Measurements from ENCODE around the gene PCDH9.

The PCDH9 gene

DNA sequence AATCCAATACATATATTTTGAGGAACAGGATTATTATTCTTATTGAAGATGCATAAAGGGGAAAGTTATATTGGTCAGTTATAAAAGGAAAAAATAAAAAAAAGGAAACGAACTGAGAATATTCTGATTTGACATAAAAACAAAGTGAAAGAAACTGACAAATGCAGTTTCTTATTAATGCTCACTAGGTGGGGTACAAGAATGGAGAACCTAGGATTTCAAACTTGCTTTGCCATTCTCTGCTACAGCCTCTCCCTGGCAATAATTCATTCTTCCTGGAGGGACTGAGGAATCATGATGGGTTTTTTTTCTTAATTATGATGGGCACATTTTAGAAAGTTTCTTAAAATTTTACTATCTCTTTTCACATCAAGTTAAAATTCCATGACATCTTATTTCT, 154.9 kb downstream of the PCDH9 start:
- no peak for DNase-seq (ENCODE audit: low read depth, low spot score)
- Histone ChIP-seq H3K36me3 (ENCODE audit: control insufficient read depth, insufficient read depth, low read length) (no peaks in the 10 kb centered on the region), H3K27me3 (ENCODE audit: control insufficient read depth, insufficient read depth, low read length) (no peaks in the 10 kb centered on the region), H3K9me3 (ENCODE audit: control insufficient read depth, insufficient read depth, low read length) (no peaks in the 10 kb centered on the region), H3K4me3 (ENCODE audit: low read length) (no peak overlapping the region), H3K27ac (ENCODE audit: low read length) (no peak overlapping the region), H3K4me1 (ENCODE audit: control insufficient read depth, insufficient read depth, low read length) (no peaks in the 10 kb centered on the region)
- WGBS (ENCODE audit: insufficient coverage, insufficient read length) = no CpG with 5 or more reads among the region's 1 CpG

DNA sequence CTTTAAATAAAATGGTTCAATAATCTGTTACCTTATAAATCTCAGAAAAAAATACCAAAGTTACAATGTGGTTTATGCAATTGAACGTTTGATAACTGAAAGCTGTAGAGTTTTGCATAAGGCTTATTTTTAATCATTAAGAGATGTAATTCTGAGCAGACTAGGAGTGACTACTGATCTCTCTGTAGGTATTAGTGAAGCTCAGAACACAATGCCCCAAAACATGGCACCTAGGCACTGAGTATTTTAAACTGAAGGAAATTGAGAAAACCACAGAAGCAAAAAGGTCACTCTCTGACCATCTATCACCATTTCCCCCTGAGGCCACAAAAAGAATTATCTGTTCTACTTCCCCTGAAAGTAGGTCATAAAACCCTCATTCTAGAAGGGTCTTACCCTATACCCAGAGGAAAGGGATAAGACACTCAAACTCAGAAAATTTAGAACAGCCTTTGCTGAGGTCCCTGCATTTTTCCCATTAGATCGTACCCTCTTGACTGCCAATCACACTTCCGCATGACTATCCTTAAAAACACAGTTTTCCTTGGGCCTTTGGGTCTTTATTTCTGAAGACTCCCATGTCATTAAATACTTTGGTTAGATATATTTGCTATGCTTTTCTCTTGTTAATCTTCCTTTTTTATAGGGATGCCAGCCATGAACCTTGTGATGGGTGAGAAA, 158.1 kb downstream of the PCDH9 start:
- H3K4me1 ChIP-seq (ENCODE audit: control insufficient read depth, insufficient read depth, low read length) = no peaks in the 10 kb centered on the region
- no peaks in the 10 kb centered on the region for H3K9me3 ChIP-seq (ENCODE audit: control insufficient read depth, insufficient read depth, low read length)
- H3K4me3 ChIP-seq (ENCODE audit: low read length) = no peak overlapping the region
- H3K36me3 ChIP-seq (ENCODE audit: control insufficient read depth, insufficient read depth, low read length) = no peaks in the 10 kb centered on the region
- no peaks in the 10 kb centered on the region for H3K27me3 ChIP-seq (ENCODE audit: control insufficient read depth, insufficient read depth, low read length)
- no CpG with 5 or more reads among the region's 3 CpGs for WGBS (ENCODE audit: insufficient coverage, insufficient read length)
- H3K27ac ChIP-seq (ENCODE audit: low read length) = no peak overlapping the region
- DNase-seq (ENCODE audit: low read depth, low spot score) = no peak

DNA sequence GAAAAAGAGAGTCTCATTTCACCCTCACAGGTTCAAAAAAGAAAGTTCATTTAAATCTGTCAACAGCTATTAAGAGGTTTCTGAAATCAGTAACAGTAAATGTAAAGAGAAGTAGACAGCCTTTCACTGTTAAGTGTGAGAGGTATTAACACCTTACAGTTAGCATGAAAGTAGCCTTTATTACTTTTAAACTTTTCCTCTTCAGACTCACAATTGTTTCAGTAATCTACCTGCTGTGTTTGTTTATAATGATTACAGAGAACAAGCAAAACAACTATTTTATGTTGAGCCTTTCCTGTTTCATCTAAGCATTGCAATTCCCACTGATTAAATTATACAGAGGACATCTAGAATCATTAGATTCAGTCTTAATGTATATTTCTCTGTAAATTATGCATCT, 159.8 kb downstream of the PCDH9 start:
- Histone ChIP-seq H3K4me1 (ENCODE audit: control insufficient read depth, insufficient read depth, low read length) (no peaks in the 10 kb centered on the region), H3K36me3 (ENCODE audit: control insufficient read depth, insufficient read depth, low read length) (no peaks in the 10 kb centered on the region), H3K4me3 (ENCODE audit: low read length) (no peak overlapping the region), H3K9me3 (ENCODE audit: control insufficient read depth, insufficient read depth, low read length) (no peaks in the 10 kb centered on the region), H3K27ac (ENCODE audit: low read length) (no peak overlapping the region), H3K27me3 (ENCODE audit: control insufficient read depth, insufficient read depth, low read length) (no peaks in the 10 kb centered on the region)
- DNase-seq (ENCODE audit: low read depth, low spot score) = no peak

DNA sequence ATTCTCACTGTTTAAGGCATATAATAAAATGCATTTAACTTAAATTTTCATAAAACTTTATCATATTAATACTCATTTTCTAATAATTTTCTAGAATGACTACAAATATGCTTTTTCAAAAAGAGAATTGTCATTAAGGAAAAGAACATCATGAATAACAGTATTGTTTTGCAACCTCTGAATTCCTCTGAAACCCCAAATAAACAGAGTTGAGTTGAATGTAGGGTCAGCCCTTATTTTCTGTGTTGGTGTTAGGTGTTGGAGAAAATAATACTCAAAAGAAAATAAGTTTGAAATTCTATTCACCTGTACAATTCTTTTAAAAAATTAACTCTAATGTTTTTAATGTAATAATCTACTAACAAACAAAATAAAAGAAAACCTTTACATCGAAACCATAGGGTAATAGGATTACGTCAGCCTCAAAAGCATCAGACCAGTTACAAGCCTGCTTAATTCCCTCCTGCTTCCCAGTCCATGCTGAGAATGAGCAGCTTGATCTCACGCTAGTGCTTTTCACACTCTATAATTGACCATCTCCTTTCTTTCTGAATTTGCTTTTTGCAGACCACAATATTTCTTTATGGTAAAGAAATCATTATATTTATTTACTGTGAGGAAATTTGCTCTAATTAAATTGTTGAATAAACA, 160.9 kb downstream of the PCDH9 start:
- DNase-seq (ENCODE audit: low read depth, low spot score) = no peak
- WGBS (ENCODE audit: insufficient coverage, insufficient read length) = no CpG with 5 or more reads among the region's 3 CpGs

GRCh38 chr13:67064920-67065319, 165.2 kb downstream of the PCDH9 start:
- no CpG with 5 or more reads among the region's 2 CpGs for whole genome bisulfite sequencing (ENCODE audit: insufficient coverage, insufficient read length)

More for the DNA sequence above, 160.9 kb downstream of the PCDH9 start:
- Histone ChIP-seq H3K27me3 (ENCODE audit: control insufficient read depth, insufficient read depth, low read length) (no peaks in the 10 kb centered on the region), H3K4me3 (ENCODE audit: low read length) (no peak overlapping the region), H3K4me1 (ENCODE audit: control insufficient read depth, insufficient read depth, low read length) (no peaks in the 10 kb centered on the region), H3K27ac (ENCODE audit: low read length) (no peak overlapping the region), H3K9me3 (ENCODE audit: control insufficient read depth, insufficient read depth, low read length) (no peaks in the 10 kb centered on the region), H3K36me3 (ENCODE audit: control insufficient read depth, insufficient read depth, low read length) (no peaks in the 10 kb centered on the region)

GRCh38 chr13:67063036-67063435, 167.1 kb downstream of the PCDH9 start:
- Histone ChIP-seq H3K4me3 (ENCODE audit: low read length) (no peak overlapping the region), H3K4me1 (ENCODE audit: control insufficient read depth, insufficient read depth, low read length) (no peaks in the 10 kb centered on the region), H3K36me3 (ENCODE audit: control insufficient read depth, insufficient read depth, low read length) (no peaks in the 10 kb centered on the region), H3K9me3 (ENCODE audit: control insufficient read depth, insufficient read depth, low read length) (no peaks in the 10 kb centered on the region), H3K27me3 (ENCODE audit: control insufficient read depth, insufficient read depth, low read length) (no peaks in the 10 kb centered on the region), H3K27ac (ENCODE audit: low read length) (no peak overlapping the region)
- no CpG with 5 or more reads among the region's 3 CpGs for WGBS (ENCODE audit: insufficient coverage, insufficient read length)
- no peak for DNase-seq (ENCODE audit: low read depth, low spot score)

More at GRCh38 chr13:67064920-67065319, 165.2 kb downstream of the PCDH9 start:
- Histone ChIP-seq H3K9me3 (ENCODE audit: control insufficient read depth, insufficient read depth, low read length) (no peaks in the 10 kb centered on the region), H3K36me3 (ENCODE audit: control insufficient read depth, insufficient read depth, low read length) (no peaks in the 10 kb centered on the region), H3K27me3 (ENCODE audit: control insufficient read depth, insufficient read depth, low read length) (no peaks in the 10 kb centered on the region), H3K4me3 (ENCODE audit: low read length) (no peak overlapping the region), H3K27ac (ENCODE audit: low read length) (no peak overlapping the region), H3K4me1 (ENCODE audit: control insufficient read depth, insufficient read depth, low read length) (no peaks in the 10 kb centered on the region)
- no peak for DNase-seq (ENCODE audit: low read depth, low spot score)

GRCh38 chr13:67062160-67062559, 168.0 kb downstream of the PCDH9 start:
- no peak overlapping the region for H3K27ac ChIP-seq (ENCODE audit: low read length)
- no peaks in the 10 kb centered on the region for H3K36me3 ChIP-seq (ENCODE audit: control insufficient read depth, insufficient read depth, low read length)
- no peak for DNase-seq (ENCODE audit: low read depth, low spot score)
- H3K4me3 ChIP-seq (ENCODE audit: low read length) = no peak overlapping the region
- H3K4me1 ChIP-seq (ENCODE audit: control insufficient read depth, insufficient read depth, low read length) = no peaks in the 10 kb centered on the region
- no peaks in the 10 kb centered on the region for H3K27me3 ChIP-seq (ENCODE audit: control insufficient read depth, insufficient read depth, low read length)
- no peaks in the 10 kb centered on the region for H3K9me3 ChIP-seq (ENCODE audit: control insufficient read depth, insufficient read depth, low read length)

DNA sequence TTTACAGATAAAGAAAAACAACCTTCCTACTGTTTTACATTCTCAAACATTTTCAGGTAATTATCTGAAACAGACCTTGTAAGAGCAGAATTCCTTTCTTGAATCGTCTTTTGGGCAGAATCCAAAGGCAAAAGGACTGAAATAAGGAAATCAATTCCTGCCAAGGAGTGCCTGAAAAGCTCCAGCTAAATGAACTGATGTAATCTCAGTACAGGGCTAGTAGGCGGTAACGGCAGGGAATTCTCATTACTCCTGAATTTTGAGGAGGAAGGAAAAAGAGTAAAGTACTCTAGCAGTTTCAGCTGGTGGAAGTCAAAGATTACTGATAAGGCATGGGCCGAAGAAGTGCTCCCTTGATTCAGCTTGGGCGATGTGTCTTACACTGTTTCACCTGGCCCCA, 168.4 kb downstream of the PCDH9 start:
- Histone ChIP-seq H3K27ac (ENCODE audit: low read length) (no peak overlapping the region), H3K4me1 (ENCODE audit: control insufficient read depth, insufficient read depth, low read length) (no peaks in the 10 kb centered on the region), H3K36me3 (ENCODE audit: control insufficient read depth, insufficient read depth, low read length) (no peaks in the 10 kb centered on the region), H3K27me3 (ENCODE audit: control insufficient read depth, insufficient read depth, low read length) (no peaks in the 10 kb centered on the region), H3K4me3 (ENCODE audit: low read length) (no peak overlapping the region), H3K9me3 (ENCODE audit: control insufficient read depth, insufficient read depth, low read length) (no peaks in the 10 kb centered on the region)
- no CpG with 5 or more reads among the region's 5 CpGs for WGBS (ENCODE audit: insufficient coverage, insufficient read length)
- DNase-seq (ENCODE audit: low read depth, low spot score) = no peak

- Histone ChIP-seq H3K9me3 (ENCODE audit: control insufficient read depth, insufficient read depth, low read length) (no peaks in the 10 kb centered on the region), H3K27me3 (ENCODE audit: control insufficient read depth, insufficient read depth, low read length) (no peaks in the 10 kb centered on the region), H3K4me3 (ENCODE audit: low read length) (no peak overlapping the region), H3K36me3 (ENCODE audit: control insufficient read depth, insufficient read depth, low read length) (no peaks in the 10 kb centered on the region), H3K4me1 (ENCODE audit: control insufficient read depth, insufficient read depth, low read length) (no peaks in the 10 kb centered on the region), H3K27ac (ENCODE audit: low read length) (no peak overlapping the region)
- WGBS (ENCODE audit: insufficient coverage, insufficient read length) = 100% methylated on average over 4 of the region's 8 CpGs
- DNase-seq (ENCODE audit: low read depth, low spot score) = no peak
These were observed 177.3 kb downstream of the PCDH9 start for GRCh38 chr13:67052550-67053490.

- no CpG with 5 or more reads among the region's 1 CpG for WGBS (ENCODE audit: insufficient coverage, insufficient read length)
- Histone ChIP-seq H3K27ac (ENCODE audit: low read length) (no peak overlapping the region), H3K36me3 (ENCODE audit: control insufficient read depth, insufficient read depth, low read length) (no peaks in the 10 kb centered on the region), H3K4me3 (ENCODE audit: low read length) (no peak overlapping the region), H3K4me1 (ENCODE audit: control insufficient read depth, insufficient read depth, low read length) (no peaks in the 10 kb centered on the region), H3K27me3 (ENCODE audit: control insufficient read depth, insufficient read depth, low read length) (no peaks in the 10 kb centered on the region), H3K9me3 (ENCODE audit: control insufficient read depth, insufficient read depth, low read length) (no peaks in the 10 kb centered on the region)
- DNase-seq (ENCODE audit: low read depth, low spot score) = no peak
These were observed 180.4 kb downstream of the PCDH9 start for GRCh38 chr13:67049744-67050143.

Measured in iPS DF 6.9 (cell line).